ENCODE results near the gene ZNF407.

GRCh38 chr18:74692367-74693013 is 94.8 kb downstream of the ZNF407 start:
- TF ChIP-seq, protein P1, sequence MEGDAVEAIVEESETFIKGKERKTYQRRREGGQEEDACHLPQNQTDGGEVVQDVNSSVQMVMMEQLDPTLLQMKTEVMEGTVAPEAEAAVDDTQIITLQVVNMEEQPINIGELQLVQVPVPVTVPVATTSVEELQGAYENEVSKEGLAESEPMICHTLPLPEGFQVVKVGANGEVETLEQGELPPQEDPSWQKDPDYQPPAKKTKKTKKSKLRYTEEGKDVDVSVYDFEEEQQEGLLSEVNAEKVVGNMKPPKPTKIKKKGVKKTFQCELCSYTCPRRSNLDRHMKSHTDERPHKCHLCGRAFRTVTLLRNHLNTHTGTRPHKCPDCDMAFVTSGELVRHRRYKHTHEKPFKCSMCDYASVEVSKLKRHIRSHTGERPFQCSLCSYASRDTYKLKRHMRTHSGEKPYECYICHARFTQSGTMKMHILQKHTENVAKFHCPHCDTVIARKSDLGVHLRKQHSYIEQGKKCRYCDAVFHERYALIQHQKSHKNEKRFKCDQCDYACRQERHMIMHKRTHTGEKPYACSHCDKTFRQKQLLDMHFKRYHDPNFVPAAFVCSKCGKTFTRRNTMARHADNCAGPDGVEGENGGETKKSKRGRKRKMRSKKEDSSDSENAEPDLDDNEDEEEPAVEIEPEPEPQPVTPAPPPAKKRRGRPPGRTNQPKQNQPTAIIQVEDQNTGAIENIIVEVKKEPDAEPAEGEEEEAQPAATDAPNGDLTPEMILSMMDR (IDR thresholded peaks at IDR 0.05; ENCODE audit: low read depth, low read length, poor library complexity, severe bottlenecking), result no peak
- no peak for TF ChIP-seq EZH2phosphoT487 (IDR thresholded peaks at IDR 0.05; ENCODE audit: borderline replicate concordance, low read length)
